Measurements from ENCODE around the gene RPS6KA2.

DNA sequence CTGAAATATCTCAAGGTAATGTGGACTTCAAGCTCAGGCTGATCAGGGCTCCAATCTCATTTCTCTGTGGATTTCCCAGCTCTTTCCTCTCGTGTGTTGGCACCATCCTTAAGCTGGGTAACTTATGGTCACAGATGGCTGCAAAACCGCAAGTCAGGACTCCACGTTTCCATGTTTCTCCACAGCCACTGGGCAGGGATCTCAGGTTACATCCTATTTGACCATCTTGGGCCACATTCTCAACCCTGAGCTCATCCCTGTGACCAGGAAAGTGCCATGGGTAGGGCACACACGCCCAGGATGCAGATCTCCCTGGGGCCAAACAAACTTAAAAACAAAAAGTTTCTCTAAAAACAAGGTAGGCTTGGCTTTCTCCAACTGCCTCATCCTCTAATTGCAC is 15.4 kb downstream of the RPS6KA2 start:
- TF ChIP-seq EZH2 (IDR thresholded peaks at IDR 0.05; ENCODE audit: low read length), result no peak
- TF ChIP-seq, protein P1, sequence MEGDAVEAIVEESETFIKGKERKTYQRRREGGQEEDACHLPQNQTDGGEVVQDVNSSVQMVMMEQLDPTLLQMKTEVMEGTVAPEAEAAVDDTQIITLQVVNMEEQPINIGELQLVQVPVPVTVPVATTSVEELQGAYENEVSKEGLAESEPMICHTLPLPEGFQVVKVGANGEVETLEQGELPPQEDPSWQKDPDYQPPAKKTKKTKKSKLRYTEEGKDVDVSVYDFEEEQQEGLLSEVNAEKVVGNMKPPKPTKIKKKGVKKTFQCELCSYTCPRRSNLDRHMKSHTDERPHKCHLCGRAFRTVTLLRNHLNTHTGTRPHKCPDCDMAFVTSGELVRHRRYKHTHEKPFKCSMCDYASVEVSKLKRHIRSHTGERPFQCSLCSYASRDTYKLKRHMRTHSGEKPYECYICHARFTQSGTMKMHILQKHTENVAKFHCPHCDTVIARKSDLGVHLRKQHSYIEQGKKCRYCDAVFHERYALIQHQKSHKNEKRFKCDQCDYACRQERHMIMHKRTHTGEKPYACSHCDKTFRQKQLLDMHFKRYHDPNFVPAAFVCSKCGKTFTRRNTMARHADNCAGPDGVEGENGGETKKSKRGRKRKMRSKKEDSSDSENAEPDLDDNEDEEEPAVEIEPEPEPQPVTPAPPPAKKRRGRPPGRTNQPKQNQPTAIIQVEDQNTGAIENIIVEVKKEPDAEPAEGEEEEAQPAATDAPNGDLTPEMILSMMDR (optimal IDR thresholded peaks at IDR 0.05 in 1 of 3, IDR thresholded peaks at IDR 0.05 in 1 of 3, conservative IDR thresholded peaks at IDR 0.05 in 1 of 3; ENCODE audit: extremely low read depth in 1 of 3, insufficient read depth in 2 of 3, low read length in 3 of 3), result no peak
